GM19468 (cell line): Measurements from ENCODE around the gene STK38L.

Experiments used
- ATAC-seq: cut with Tn5 transposase; IDR thresholded peaks from one replicate; pipeline ENCODE4 v1.9.1; 2021; ENCODE audit warnings: mild to moderate bottlenecking, moderate library complexity, moderate number of reproducible peaks; ENCODE audit not compliant: unreplicated experiment; ENCODE audit errors: extremely low read depth

STK38L gene

DNA sequence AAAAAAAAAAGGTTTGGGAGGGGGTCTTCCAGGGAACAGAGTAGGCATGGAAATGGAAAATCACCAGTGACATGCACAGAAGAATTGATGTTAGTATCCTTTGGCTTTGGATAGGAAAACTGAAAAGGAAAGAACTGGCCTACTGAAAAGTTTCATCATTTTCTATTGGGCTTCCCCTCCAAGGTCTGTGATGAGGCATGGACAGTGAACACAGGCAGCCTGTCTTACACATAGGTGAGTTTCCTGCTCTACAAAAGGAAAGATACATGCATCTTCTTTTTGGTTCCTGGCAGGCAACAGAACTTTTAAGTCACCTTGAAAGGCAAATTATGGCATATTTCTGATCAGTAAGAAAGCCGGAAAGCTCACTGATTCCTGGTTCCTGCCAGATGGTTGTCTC lies 94.4 kb downstream of the STK38L start:
- ATAC-seq = no peak

DNA sequence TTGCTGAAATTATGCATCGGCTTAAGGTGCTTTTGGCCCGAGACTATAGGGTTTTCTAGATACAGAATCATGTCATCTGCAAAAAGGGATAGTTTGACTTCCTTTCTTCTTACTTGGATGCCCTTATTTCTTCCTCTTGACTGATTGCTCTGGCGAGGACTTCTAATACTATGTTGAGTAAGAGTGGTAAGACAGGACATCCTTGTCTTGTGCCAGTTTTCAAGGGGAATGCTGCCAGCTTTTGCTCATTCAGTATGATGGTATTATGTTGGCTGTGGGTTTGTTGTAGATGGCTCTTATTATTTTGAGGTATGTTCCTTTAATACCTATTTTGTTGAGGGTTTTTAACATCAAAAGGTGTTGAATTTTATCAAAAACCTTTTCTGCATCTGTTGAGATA lies 96.9 kb downstream of the STK38L start:
- ATAC-seq = no peak

DNA sequence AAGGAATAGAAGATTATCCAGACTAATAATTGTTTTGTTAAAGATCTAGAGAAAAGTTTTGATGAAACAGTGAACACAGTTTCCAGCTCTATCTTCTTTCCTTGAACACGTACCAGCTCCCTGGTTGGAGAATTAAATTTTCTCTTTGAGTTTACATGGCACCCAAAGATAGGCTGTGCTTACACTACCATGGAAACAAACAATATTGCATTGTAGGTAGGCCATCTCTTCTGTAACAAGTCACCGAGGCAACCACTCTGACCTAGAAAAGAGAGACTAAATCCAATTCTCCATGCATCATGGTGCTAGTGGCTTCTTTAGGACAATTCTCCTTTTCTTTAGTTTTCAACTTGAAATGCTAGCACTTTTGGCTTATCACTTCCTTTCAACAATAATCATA lies 98.5 kb downstream of the STK38L start:
- no peak for ATAC-seq

DNA sequence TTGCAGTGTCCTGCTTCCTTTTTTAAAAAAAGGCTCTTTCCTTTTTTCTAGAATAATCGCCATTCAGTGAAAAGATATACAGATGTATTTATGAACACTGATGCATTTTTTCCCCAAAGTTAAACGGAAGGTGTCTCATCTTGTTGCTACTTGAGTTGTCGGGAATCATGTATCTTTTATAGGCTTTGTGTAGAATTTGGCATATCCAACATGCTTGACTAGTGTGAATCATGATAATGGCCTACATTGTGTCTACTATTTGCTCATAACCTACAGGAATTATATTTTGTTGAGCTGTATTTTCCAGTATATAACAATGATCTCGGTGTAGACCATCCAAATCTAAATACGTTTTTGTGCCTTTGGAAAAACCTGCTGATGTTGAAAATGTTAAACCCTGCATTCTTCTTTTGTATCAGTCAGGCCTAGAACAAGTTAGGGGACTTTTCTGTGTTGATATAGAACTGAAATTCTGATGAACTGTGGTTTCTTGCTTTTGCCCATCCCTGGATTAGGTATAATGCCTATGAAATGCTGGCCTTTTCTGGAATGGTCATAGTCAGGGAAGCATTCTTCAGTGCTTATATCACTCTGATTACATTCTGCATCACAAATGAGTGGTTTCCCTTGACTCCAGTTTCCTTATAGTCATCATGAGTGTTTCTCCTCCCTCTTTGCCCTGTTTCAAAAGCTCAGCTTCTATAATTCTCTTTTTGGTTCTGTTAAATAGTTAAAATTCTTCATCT lies 99.3 kb downstream of the STK38L start:
- no peak for ATAC-seq

DNA sequence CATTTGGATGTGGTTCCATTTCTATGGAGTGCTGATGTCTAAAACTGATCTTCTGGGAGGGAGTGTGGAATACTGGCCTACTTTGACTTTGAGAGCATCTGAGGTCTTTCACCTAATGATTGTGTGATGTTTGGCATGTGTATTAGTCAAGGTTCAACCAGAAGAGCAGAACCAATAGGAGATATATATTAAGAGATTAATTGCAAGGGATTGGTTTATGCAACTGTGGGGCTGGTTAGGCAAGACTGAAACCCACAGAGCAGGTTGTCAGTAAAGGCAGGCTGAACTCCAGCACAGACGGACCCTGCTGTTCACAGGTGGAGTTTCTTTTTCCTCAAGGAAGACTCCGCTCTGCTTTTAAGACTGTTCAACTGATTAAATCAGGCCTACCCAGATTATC lies 100.2 kb downstream of the STK38L start:
- no peak for ATAC-seq

DNA sequence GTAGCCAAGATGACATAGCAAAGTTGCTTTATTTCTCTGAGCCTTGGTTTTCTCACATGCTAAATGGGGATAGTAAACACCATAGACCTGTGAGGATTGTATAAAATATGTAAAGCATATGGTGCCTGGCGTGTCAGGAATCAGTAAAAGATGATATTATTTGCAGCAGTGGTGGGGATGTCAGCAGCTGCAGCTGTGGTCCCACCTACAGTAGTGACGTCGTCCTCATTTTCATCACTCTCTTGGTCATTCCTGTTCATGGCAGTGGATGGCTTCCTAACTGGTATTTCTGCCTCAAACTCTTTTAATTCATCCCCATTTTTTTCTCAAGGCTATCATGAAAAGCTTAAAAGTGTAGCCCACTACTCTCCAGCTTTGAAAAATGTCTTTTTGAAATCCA lies 100.7 kb downstream of the STK38L start:
- no peak for ATAC-seq

DNA sequence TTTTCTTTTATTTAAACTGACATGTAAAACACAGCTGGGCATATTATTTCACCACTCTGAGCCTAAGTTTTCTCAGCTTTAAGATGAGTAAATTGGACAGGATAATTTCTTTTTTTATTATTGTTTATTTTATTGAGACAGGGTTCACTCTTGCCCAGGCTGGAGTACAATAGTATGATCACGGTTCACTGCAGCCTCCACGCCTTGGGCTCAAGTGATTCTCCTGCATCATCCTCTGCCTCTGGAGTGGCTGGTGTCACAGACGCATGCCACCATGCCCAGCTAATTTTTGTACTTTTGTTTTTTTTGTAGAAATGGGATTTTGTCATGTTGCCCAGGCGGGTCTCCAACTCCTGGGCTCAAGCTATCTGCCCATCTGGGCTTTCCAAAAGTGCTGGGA lies 101.3 kb downstream of the STK38L start:
- ATAC-seq = no peak

DNA sequence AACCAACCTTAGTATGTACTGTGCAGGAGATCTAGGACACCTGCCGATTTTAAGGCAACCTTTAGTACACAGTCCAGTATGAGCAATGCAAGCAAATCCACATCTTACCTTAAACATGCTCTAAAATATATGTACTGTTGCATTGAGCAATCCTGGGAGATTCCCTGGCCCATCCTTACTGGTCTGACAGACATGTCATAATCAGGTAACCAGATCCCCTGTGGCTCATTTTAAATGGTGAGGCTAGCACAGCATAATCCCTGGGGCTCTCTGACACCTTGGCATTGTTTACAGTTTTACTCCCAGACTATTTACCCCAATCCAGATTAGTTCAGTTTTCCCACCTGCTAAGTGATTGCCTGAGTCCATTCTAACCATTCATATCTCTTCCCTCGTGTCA lies 103.7 kb downstream of the STK38L start:
- ATAC-seq = no peak

DNA sequence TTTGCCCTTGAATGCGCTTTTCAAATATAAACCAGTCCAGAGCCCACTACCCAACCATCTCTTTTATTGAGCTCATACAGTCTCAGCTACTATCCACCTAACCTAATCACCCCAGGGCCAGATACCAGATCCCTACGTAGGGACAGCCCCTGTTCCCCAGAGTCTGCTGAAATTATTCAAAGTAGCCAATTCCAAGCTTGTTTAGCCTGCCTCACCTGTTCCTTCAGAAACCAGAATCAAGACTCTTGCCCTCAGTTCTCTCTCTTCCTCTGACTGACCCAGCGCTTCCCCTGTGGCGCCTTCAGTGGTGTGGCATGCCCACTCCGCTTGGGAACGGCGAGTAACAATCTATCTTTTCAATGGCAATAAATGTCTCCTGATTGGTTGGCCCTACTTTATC lies 107.4 kb downstream of the STK38L start:
- no peak for ATAC-seq

DNA sequence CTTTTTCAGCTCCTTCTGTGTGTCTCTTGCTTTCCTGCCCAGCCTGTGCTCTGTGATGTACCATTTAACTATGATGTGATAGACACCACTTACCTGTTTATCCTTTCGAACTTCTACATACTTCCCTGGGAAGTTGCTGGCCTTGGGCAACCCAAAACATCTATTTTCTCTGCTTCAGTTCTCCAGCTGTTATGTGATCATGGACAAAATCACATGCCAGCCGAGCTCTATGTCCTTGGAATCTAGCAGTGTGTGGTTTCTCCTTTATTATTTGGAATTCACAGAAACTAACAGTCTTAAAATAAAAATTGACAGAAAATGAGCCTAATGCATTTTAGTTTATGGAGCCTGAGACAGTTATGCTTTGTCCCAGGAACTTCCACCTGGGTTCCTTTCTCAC lies 111.4 kb downstream of the STK38L start:
- ATAC-seq = no peak

DNA sequence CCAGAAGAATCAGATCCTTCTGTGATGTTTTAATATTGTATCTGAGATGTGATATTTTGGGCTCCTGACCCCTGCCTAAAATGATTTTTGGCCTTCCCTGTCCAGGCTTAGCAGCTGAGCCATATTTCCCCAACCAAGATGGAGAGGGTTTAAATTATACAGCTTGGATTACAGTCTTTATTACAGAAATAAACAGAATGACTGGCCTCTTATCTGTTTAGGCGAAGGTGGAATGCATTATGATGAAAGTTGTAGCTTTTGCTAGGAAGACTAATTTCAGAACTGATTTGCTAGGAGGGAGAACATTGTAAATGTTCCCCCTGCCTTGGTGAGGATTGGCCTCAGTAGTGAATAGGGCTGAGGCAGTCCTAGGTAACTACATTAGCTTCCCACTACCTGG lies 111.9 kb downstream of the STK38L start:
- ATAC-seq = no peak

DNA sequence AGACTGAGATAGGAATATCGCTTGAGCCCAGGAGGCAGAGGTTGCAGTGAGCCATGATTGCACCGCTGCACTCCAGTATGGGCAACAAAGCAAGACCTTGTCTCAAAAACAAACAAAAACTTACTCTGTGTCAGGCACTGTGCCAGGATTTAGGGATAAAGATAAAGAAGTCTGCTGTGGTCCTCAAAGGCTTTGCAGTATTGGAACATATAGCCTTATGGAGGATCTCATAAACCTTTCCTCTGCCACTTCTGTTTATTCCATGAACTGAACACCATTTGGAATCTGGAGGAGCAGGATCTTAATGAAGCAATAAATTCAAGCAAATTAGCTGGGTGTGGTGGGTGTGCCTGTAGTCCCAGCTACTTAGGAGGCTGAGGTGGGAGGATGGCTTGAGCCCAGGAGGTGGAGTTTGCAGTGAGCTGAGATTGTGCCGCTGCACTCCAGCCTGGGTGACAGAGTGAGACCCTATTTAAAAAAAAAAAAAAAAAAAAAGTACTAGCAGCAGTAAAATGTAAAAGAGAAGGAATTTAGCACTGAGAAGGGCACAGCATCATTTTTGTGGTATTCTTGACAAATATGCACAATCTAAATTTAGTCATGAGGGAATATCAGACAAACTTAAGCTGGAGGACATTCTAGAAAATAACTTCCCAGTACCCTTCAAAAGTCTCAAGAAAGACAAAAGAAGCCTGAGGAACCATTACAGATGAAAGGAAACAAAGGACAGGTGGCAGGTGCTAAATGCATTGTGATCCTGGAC lies 115.7 kb downstream of the STK38L start:
- no peak for ATAC-seq

DNA sequence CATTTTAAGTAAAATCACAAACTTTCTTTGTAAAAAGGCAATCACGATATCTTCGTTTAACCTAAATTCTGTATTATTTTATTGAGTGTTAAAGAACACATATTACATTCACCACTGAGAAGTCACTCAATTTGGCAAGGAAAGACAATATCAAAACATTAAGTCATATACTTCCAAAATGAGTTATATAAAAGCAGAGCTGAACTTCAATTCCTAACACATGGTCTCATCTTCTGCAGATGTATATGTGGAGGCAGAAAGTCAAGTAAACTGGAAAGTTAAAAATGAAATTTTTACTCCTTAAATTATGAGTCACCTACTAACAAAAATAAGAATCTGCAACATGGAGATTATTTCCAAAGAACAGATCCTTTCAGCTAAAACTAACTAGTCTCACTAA lies 117.3 kb downstream of the STK38L start:
- ATAC-seq = no peak

DNA sequence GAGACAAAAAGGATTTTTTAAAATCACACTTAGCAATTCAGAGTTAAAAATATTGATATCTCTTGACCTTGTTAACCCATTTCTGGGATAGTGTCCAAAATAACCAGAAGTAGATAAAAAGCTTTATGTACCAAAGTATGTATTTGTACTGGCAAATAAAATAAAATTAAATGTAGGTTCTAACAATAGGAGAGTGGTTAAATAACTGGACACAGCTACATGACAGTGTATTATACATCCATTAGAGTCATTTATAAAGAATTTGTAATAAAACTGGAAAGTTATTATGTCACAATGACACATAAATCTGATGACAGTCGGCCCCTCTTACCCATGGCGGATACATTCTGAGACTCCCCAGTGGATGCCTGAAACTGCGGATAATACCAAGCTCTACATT lies 122.5 kb downstream of the STK38L start:
- no peak for ATAC-seq

DNA sequence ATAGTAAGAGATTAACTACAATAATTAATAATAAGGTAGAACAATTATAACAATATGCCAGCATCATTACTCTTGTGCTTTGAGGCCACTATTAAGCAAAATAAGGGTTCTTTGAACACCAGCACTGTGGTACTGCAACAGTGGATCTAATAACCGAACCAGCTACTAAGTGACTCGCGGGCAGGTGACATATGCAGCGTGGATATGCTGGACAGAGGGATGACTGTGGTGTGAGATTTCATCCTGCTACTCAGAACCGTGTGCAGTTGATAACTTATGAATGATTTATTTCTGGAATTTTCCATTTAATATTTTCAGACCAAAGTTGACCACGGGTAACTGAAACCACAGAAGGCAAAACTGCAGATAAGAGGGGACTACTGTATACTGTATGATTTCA lies 123.0 kb downstream of the STK38L start:
- no peak for ATAC-seq
